Stimulated activated CD4-positive, alpha-beta T cell treated with anti-CD3 and anti-CD28 coated beads, Interleukin-1b, Interleukin-23, amount 100 ng/mL, for 24 hours (primary cell): ENCODE data around the gene MGAT3.
"Not testable (repeated sequence)": the region's sequence is repeated elsewhere in the genome, so short reads cannot be mapped to it uniquely, and the experiment has no call there.

Experiments
- DNase-seq, 4 experiments: peaks; one replicate each; pipeline ENCODE4 v3.0.0-alpha.2; 2020; ENCODE audit warnings: low read depth in 4 of 4, low spot score in 1 of 4

MGAT3 gene

DNA sequence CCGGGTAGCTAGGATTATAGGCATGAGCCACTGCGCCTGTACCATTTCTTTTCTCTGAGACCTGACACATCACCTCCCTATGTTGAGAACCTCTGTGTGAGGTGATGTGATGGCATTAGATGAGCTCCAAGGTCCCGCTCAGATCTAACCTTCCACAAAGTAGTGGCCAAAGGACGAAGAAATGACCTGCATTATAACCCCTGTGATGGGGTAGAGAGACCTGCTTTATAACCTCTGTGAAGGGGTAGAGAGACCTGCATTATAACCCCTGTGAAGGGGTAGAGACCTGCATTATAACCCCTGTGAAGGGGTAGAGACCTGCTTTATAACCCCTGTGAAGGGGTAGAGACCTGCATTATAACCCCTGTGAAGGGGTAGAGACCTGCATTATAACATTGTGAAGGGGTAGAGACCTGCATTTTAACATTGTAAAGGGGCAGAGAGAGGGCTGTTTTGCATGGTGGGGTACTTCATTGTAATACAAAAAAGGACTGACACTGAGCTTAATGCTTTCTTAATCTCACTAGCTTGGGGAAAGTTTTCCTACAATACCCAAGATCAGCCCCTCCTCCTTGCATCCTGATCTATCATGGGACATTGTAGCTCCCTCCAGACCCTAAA is 53.8 kb downstream of the MGAT3 start:
- DNase-seq, result no peak

DNA sequence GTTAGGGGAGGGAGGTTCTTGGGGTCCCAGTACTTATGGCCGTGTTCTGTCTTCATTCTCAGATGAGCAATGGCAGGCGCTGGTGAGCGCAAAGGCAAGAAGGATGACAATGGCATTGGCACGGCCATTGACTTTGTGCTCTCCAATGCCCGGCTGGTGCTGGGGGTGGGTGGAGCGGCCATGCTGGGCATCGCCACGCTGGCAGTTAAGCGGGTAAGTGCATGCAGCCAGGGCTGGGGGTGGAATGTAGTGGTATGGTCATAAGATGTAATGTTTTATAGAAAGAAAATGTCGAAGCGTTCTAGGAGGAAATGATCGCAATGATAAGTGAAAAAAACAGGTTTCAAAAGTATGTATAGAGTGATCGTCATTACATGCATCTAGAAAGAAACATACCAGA is 54.4 kb downstream of the MGAT3 start:
- no peak for DNase-seq

DNA sequence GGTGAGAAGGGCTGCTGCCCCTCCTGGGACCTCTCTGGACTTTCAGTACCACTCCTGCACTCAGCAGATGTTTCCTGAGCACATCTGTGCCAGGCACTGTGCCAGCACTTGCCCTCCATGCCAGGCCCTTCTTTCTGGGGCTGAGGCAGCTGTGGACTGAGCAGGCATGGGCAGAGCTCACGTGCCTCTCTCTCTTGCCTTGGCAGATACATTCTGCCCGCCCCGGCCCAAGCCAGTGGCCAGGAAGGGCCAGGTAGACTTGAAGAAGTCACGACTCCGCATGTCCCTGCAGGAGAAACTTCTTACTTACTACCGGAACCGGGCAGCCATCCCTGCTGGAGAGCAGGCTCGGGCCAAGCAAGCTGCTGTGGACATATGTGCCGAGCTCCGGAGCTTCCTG is 55.2 kb downstream of the MGAT3 start:
- no peak for DNase-seq

DNA sequence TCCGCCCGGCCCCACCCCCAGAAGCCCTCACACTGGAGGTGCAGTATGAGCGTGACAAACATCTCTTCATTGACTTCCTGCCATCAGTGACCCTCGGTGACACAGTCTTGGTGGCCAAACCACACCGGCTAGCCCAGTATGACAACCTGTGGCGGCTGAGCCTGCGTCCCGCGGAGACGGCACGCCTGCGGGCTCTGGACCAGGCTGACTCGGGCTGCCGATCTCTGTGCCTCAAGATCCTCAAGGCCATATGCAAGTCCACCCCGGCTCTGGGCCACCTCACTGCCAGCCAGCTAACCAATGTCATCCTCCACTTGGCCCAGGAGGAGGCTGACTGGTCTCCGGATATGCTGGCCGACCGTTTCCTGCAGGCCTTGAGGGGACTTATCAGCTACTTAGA is 57.0 kb downstream of the MGAT3 start:
- no peak for DNase-seq

DNA sequence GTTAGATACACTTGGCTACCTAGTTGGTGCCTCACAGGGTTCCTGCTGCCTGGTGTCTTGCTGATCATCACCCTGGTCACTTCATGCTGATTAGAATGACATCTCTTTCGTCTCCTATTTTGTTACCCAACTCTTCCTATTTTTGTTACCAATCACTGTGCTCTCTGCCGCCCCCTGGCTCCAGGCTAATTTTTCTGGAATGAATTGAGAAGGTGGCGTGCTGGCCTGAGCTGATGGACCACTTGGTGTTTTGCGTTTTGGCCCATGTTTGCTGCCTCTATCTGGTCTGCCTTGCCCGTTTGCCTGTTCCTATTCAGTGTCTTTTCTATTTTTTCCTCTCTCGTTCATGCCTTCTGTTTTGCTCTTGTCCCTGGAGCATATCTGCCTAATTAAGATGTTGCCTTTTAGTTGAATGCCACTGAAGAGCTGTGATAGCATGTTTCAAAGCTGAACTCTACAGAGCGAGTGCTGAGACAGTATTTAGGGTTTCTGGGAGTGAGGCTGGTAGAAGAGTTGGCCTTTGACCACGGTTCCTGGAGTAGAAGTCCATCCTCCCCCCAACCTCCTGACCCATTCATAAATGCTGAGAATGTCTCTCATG is 57.7 kb downstream of the MGAT3 start:
- DNase-seq, result no peak

DNA sequence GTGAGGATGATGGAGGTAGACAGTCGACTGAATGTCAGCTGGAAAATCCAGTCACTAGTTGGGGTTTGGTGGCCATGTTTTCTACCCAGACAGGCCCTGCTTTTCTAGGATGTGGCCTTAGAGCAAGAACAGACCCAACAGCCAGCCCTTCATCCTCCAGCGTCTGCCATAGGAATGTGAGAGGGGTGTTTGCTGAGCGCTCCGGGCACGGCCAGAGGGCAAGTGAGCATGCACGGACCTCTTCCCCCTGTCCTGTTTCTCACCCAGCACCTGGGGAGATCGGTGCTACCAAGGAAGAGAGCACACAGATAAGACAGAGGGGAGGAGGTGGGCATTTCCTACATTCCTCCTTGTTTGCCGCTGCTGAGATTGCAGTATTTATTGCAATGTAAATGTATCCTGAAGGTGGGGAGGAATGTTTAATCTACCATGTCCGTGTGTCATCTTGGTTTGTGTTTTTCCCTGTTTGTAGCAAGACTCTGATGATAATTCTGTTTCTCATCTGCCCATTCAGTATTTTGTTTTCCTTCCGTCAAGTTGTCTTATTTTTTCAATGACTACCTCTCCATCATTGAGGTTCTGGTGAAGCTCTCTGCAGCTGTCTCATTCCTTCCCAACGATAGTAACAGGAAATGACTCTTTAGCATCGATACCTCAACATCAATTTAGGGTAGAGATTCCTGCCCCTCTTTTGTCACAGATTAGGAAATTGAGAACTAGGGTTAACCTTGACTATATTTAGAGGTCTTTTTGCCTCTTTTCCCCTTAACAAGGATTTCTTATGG is 58.6 kb downstream of the MGAT3 start:
- no peak for DNase-seq

DNA sequence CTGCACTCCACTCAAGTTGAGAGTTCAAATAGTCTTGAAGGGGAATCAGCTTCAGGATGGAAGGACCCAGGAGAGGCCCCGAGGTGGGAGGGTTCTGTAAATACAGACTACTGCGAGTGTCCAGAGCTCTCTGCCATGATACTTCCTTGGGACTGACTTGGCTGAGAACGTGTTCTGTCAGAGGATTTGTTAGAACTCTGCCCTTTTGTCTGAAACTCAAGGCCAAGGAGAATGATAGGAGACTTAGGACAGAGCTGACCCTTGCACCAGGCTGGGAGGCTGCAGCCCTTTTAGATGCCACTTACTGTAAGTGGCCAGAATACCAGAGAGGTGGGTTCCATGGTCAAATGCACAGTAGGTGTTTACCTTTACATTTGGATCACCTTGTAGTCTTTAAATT is 60.7 kb downstream of the MGAT3 start:
- DNase-seq, result no peak

DNA sequence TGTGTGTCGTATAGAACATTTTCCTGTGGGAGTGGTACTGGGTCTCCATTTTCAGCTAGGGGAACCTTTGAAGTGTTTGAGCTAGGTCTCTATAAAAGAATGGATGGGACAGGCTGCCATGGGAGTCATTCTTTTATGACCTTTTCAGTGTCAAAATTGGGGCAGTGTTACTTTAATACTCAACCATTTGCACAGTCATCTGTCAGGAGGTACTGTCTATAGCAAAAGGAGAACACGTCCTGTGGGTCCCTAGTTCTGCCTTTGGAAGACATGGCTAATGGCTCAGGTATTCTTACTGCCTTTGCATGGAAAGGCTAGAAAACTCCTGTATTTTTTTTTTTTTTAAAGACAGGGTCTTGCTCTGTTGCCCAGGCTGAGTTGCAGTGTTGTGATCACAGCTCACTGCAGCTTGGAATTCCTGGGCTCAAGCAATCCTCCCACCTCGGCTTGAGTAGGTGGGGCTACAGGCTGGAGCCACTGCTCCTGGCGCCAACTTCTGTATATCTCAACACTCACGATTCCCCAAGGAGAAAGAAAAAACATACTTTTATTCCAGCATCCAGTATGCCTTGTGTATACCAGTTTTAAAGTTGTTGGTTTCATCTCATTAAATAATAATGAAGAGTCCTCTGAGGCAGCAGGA is 61.5 kb downstream of the MGAT3 start:
- no peak for DNase-seq

DNA sequence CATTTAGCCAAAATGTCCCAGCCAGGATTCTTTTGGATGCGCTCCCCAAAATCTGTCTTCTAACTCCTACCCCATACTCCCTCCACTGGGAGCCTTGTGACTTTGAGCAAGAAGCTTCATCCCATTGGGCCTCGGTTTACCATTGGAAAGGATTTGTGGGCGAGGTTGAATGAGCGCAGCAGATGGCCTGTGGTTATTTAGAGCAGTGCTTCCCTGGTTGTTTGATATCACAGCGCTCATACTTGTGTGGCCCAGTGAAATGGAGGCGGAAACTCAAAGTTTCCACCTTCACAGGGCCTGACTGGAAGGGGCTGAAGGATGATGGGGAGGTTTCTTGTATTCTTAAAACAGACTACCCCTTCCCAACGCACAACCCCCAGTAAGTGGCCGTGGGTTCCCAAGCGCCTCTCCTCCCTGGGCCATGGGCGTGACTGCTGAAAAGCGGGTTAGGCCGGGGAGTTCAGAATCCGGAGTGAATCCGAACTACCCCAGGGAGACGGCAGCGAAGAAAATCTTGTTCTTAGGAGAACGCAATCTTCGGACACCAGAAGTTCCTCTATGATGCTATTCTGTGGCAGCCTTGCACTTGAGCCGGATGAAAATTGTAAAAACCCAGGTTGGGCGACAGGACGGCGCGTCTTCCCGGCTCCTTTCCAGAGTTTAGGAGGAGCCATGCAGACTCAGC is 62.3 kb downstream of the MGAT3 start:
- DNase-seq, result no peak

DNA sequence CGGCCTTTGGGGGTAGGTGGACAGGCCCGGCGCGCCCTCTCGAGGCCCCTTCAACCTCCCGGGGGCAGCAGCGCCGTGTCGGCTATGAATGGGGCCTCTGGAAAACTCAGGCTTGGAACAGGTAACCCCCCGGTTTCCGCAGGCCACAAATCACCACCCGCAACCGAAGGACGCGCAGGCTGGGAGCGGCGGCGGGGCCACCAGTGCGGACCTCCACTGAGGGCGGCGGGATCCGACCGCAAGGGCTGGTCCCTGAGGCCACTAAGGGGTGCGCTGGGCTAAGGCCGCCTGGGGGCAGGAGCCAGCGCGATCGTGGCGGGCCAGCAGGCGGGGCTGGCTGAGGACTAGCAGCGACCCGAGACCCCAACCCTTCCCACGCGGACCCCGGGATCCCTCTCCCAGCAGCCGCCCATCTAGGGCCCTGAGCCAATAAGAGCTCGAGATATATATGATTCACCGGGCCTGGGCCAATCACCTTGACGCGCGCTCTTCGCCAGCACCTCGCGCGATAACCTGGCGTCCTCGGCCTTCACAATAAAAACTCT is 62.9 kb downstream of the MGAT3 start:
- DNase-seq, result peak; percentile 83 to 95 (median 93)

DNA sequence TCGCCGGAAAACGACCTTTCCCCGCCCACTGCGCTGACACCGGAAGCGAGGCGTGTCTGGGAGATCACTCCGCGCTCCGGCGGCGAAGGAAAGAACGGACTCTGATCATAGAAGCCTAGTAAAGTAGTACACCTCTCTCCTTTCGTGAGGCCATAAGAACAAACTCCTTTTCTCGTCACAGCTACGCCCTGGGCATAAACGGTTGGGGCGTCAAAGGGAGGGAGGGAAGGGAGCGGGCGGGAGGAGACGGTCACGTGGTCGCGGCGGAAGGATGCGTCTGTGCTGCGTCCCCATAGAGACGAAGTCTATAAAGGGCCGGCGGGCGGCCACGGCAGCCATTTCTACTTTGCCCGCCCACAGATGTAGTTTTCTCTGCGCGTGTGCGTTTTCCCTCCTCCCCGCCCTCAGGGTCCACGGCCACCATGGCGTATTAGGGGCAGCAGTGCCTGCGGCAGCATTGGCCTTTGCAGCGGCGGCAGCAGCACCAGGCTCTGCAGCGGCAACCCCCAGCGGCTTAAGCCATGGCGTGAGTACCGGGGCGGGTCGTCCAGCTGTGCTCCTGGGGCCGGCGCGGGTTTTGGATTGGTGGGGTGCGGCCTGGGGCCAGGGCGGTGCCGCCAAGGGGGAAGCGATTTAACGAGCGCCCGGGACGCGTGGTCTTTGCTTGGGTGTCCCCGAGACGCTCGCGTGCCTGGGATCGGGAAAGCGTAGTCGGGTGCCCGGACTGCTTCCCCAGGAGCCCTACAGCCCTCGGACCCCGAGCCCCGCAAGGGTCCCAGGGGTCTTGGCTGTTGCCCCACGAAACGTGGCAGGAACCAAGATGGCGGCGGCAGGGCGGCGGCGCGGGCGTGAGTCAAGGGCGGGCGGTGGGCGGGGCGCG is 63.7 kb downstream of the MGAT3 start, which contains the start of gene ATF4:
Gene ATF4, plus strand, starts transcription at position 337 of the 880 bp plus-strand sequence. CDS start 884 bp downstream, outside the sequence.
- peak; percentile 82 to 90 (median 87) for DNase-seq

DNA sequence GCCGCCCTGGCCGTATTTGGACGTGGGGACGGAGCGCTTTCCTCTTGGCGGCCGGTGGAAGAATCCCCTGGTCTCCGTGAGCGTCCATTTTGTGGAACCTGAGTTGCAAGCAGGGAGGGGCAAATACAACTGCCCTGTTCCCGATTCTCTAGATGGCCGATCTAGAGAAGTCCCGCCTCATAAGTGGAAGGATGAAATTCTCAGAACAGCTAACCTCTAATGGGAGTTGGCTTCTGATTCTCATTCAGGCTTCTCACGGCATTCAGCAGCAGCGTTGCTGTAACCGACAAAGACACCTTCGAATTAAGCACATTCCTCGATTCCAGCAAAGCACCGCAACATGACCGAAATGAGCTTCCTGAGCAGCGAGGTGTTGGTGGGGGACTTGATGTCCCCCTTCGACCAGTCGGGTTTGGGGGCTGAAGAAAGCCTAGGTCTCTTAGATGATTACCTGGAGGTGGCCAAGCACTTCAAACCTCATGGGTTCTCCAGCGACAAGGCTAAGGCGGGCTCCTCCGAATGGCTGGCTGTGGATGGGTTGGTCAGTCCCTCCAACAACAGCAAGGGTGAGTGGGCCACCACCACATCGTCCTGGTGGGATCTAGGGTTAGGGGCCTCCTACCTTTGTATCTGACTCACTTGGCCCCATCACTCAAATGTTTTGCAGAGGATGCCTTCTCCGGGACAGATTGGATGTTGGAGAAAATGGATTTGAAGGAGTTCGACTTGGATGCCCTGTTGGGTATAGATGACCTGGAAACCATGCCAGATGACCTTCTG is 64.5 kb downstream of the MGAT3 start:
- not testable (repeated sequence) for DNase-seq

DNA sequence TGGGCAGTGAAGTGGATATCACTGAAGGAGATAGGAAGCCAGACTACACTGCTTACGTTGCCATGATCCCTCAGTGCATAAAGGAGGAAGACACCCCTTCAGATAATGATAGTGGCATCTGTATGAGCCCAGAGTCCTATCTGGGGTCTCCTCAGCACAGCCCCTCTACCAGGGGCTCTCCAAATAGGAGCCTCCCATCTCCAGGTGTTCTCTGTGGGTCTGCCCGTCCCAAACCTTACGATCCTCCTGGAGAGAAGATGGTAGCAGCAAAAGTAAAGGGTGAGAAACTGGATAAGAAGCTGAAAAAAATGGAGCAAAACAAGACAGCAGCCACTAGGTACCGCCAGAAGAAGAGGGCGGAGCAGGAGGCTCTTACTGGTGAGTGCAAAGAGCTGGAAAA is 65.3 kb downstream of the MGAT3 start:
- DNase-seq, result not testable (repeated sequence)

DNA sequence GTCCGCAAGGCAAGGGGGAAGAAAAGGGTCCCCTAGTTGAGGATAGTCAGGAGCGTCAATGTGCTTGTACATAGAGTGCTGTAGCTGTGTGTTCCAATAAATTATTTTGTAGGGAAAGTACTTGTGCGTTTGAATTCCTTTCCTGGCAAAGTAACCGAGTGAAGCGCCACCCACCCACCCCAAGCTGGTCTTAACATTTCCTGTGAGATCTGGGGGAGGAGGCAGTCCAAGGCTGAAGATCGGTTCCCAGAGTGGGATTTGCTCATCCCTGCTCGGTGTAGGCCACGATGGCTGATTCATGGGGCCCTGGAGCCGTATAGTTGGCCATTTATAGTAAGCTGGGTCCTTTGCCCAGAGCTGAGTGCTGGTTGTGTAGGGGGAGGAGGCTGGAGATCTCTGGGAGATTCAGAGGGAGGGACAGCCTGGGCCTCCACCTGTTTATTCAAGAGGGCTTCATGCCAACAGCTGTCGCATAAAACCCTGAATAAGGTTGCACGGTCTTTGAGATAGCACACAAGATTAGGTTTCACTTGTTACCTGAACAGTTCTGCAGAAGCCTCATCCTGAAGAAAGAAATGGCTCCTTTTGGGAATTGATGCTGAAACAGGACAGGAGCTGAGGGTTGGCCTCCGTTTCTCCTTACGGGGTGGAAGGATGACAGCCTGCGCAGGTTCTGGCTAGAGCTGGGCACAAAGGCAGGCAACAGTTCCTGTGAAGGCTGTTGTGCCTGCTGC is 65.9 kb downstream of the MGAT3 start:
- DNase-seq, result no peak

DNA sequence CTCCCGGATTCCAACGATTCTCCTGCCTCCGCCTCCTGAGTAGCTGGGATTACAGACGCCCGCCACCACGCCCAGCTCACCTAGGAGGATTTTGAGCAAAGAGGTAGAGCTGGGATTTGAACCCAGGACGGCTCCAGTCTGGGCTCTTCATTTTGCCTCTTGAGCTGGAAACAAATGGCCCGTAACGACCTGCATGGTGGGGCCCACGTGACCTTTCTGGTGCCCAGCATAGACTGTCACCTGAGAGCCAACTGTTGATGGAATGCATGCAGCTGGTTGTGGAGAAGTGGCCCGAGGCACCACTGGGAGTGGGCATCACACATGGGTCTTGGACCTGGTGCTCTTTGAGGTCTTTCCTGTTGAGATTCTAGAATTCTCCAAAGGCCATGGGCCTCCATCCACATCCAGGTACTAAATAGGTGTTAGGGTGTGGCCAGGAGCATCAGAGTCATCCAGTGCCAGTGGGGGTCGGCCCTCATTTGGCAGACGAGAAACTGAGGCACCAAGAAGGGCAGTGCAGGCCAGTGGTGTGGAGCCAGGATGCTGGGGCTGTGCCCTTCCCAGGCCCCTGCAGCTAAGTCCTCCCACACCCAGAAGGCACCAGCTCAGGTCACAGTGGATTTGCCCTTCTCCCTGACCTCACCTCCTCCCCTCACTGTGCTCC is 67.4 kb downstream of the MGAT3 start:
- no peak for DNase-seq

DNA sequence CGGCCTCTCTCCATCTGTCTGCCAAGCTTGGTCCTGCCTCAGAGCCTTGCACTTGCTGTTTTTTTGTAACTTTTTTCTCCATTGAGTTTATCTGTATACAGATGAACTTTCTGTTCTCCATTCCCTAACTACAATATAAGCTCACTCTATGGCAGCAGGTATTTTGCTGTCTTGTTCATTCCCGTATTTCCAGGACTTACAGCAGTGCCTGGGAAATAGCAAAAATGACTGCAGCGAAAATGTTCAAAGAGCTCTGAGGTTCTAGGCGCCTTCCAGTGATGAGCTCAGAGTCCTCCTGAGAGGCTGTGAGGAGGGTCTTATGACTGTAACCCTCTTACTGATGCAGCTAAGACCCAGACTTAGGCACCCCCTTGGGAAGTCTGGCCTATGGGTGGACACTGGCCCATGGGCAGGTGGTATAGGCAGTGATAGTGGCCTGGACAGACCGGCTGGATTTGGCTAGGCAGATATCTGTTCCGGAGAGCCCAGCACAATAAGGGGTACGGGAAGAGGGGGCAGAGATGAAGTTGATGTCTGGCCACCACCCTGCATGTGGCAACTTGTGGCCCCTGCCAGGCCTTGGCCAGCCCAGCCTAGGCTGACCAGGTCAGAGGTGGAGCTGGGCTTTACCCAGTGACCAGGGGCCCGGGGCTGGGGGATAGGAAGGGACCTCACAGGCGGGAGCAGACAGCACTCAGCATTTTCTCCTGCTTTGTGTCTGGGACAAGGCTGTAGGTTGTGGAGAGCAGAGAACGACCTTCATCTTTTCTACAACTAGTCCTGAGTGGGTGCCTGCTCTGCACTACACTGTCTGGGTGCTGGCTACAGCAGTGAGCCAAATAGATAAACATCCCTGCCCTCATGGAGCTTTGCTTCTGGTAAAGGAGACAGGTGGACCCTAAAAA is 68.2 kb downstream of the MGAT3 start:
- no peak for DNase-seq

DNA sequence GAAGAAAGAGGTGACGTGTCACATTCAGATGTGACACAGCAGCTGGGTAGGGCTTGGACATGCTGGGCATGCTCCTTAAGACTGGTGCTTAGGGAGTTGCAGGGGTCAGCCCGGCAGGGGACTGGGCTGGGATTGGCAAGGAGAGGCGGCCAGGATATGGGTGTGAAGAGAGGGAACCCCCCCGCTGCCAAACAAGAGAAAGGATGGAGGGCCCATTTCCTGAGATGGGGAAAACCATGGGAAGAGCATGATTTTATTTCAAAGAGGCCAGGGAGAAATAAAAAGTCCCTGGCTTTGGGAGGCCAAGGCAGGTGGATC is 68.8 kb downstream of the MGAT3 start:
- DNase-seq, result no peak
